K562 (cell line): Measurements from ENCODE around the gene ZNF655. TPM values are rescaled to one million over a fixed set of nuclear protein-coding genes. Genes with fewer than 3 reads are reported as not detected.

ENCODE experiments used
- HDAC3 ChIP-seq: fragments of 450-650 bp; IDR thresholded peaks from 2 replicates; pipeline ENCODE4 v1.6.1; 2018; ENCODE audit warnings: borderline replicate concordance, mild to moderate bottlenecking, moderate library complexity; ENCODE audit not compliant: partially characterized antibody
- HSF4 ChIP-seq: fragments of 250-450 bp; sonication (Bioruptor Pico); IDR thresholded peaks from 2 replicates; pipeline ENCODE4 v2.1.2; 2022; ENCODE audit warnings: mild to moderate bottlenecking, moderate library complexity, borderline replicate concordance
- ILF3 ChIP-seq: fragments of 450-650 bp; IDR thresholded peaks from 2 replicates; pipeline ENCODE4 v1.6.1; 2018; ENCODE audit warnings: antibody characterized with exemption, mild to moderate bottlenecking, moderate library complexity, borderline replicate concordance
- JUN ChIP-seq, 2 experiments: sonication (generic) in 1 of 2; formaldehyde crosslinking in 1 of 2; IDR thresholded peaks; 2 replicates each; pipeline versions ENCODE4 v1.6.1 to v1.8.0; 2012 to 2022; ENCODE audit warnings: borderline replicate concordance in 2 of 2, mild to moderate bottlenecking in 2 of 2, improper control_type of control experiment in 1 of 2, low read depth in 1 of 2, low read length in 1 of 2, missing genetic modification reagents in 1 of 2
- KHSRP ChIP-seq: fragments of 450-650 bp; IDR thresholded peaks from 2 replicates; pipeline ENCODE4 v1.6.1; 2017
- KLF10 ChIP-seq: fragments of 250-450 bp; sonication (Bioruptor Pico); IDR thresholded peaks from 2 replicates; pipeline ENCODE4 v1.6.1; 2021; ENCODE audit warnings: matching md5 sums
- MAZ ChIP-seq, 2 experiments: fragments of 450-650 bp in 1 of 2; sonication (generic) in 1 of 2; formaldehyde crosslinking; IDR thresholded peaks in 1 of 2; conservative IDR thresholded peaks in 1 of 2; 2 replicates each; pipeline versions ENCODE4 v1.4.0 to v1.5.0; 2020; ENCODE audit warnings: mild to moderate bottlenecking in 1 of 2, missing genetic modification reagents in 1 of 2
- MCM2 ChIP-seq: fragments of 450-650 bp; IDR thresholded peaks from 2 replicates; pipeline ENCODE4 v1.6.1; 2017; ENCODE audit warnings: low read depth, mild to moderate bottlenecking
- MCM7 ChIP-seq, 2 experiments: fragments of 450-650 bp; IDR thresholded peaks; 2 replicates each; pipeline ENCODE4 v1.6.1; 2016 to 2018
- MED1 ChIP-seq: sonication (generic); formaldehyde crosslinking; IDR thresholded peaks from 2 replicates; pipeline ENCODE4 v1.8.1; 2023; ENCODE audit warnings: missing genetic modification reagents, borderline replicate concordance
- NR2C2 ChIP-seq, 2 experiments: fragments of 200-800 bp in 1 of 2; sonication (Bioruptor generic) in 1 of 2; sonication (generic) in 1 of 2; formaldehyde crosslinking in 1 of 2; IDR thresholded peaks; 2 replicates each; pipeline versions ENCODE4 v1.6.1 to v1.8.0; 2016 to 2022; ENCODE audit warnings: mild to moderate bottlenecking in 1 of 2, missing compliant biosample characterization in 1 of 2, missing genetic modification characterization in 1 of 2, missing genetic modification reagents in 1 of 2
- NUFIP1 ChIP-seq: fragments of 450-650 bp; IDR thresholded peaks from 2 replicates; pipeline ENCODE4 v1.6.1; 2018; ENCODE audit not compliant: partially characterized antibody
- PBX2 ChIP-seq, 2 experiments: IDR thresholded peaks in 1 of 2; conservative IDR thresholded peaks in 1 of 2; 2 replicates each; pipeline ENCODE4 v1.6.1; 2016; ENCODE audit warnings: low read depth in 2 of 2, mild to moderate bottlenecking in 1 of 2, missing compliant biosample characterization in 1 of 2, missing genetic modification characterization in 1 of 2, moderate library complexity in 1 of 2
- PHTF2 ChIP-seq: fragments of 250-450 bp; sonication (Bioruptor Pico); IDR thresholded peaks from 2 replicates; pipeline ENCODE4 v1.5.0; 2021; ENCODE audit warnings: mild to moderate bottlenecking
- PTRF ChIP-seq: fragments of 450-650 bp; IDR thresholded peaks from 2 replicates; pipeline ENCODE4 v1.6.1; 2016; ENCODE audit warnings: mild to moderate bottlenecking, missing genetic modification characterization, missing compliant biosample characterization
- RFX1 ChIP-seq: fragments of 450-650 bp; IDR thresholded peaks from 2 replicates; pipeline ENCODE4 v1.6.1; 2016; ENCODE audit warnings: mild to moderate bottlenecking, moderate library complexity
- SMARCC2 ChIP-seq: fragments of 450-650 bp; IDR thresholded peaks from 2 replicates; pipeline ENCODE4 v1.6.1; 2017; ENCODE audit warnings: antibody characterized with exemption, moderate library complexity, mild to moderate bottlenecking, low read depth
- ZBTB26 ChIP-seq: fragments of 450-650 bp; formaldehyde crosslinking; IDR thresholded peaks from 2 replicates; pipeline ENCODE4 v1.4.0; 2022; ENCODE audit warnings: missing genetic modification characterization
- ZKSCAN1 ChIP-seq: fragments of 150-350 bp; IDR thresholded peaks from 2 replicates; pipeline ENCODE4 v1.6.1; 2016; ENCODE audit warnings: low read depth, low read length
- ZNF133 ChIP-seq: fragments of 250-450 bp; sonication (Bioruptor Pico); IDR thresholded peaks from 2 replicates; pipeline ENCODE4 v1.4.0; 2020; ENCODE audit warnings: mild to moderate bottlenecking
- ZNF197 ChIP-seq: fragments of 200-800 bp; sonication (Bioruptor generic); IDR thresholded peaks from 2 replicates; pipeline ENCODE4 v1.6.1; 2016; ENCODE audit warnings: low read depth, missing genetic modification characterization, missing compliant biosample characterization
- ZNF224 ChIP-seq: sonication (generic); formaldehyde crosslinking; IDR thresholded peaks from 2 replicates; pipeline ENCODE4 v1.8.0; 2022; ENCODE audit warnings: mild to moderate bottlenecking, missing genetic modification reagents
- ZNF75A ChIP-seq: fragments of 450-650 bp; formaldehyde crosslinking; IDR thresholded peaks from 2 replicates; pipeline ENCODE4 v1.4.0; 2020; ENCODE audit warnings: mild to moderate bottlenecking
- polyA plus RNA-seq, 8 experiments: library from polyadenylated mRNA; depleted of rRNA in 4 of 8; stranded (reverse) in 5 of 8; unstranded in 3 of 8; fragments of >200 nt; fragmentation: Nextera tagmentation in 2 of 8; fragmentation: Illumina TruSeq in 1 of 8; extraction: Ambion mirVana in 2 of 8; extraction: Trizol in 1 of 8; gene quantifications; 2 replicates each; pipeline versions ENCODE4 v1.2.1 to v1.2.3, GENCODE V29; 2011 to 2014; ENCODE audit warnings: inconsistent platforms in 1 of 8, missing spikeins in 1 of 8
- total RNA-seq, 7 experiments: library from RNA; depleted of rRNA in 6 of 7; stranded (reverse); fragments of >200 nt in 6 of 7; fragmentation: Illumina TruSeq in 2 of 7; extraction: Trizol in 2 of 7; gene quantifications; 2 replicates each; pipeline versions ENCODE4 v1.2.1 to v1.2.3, GENCODE V29; 2011 to 2021; ENCODE audit warnings: low replicate concordance in 1 of 7

The ZNF655 gene
- total and polyA plus RNA-seq, 9 of the 15 experiments (the other 6 are each of a cell fraction or from before 2014, with no cell fraction given): 25.7 to 130 (median 95.2) TPM

- no peak for TF ChIP-seq PTRF (tag)
- no peak for TF ChIP-seq RFX1
- TF ChIP-seq NR2C2 (CRISPR knock-in tag; IDR thresholded peaks at IDR 0.05): peak; percentile 91
- TF ChIP-seq NR2C2 (tag; IDR thresholded peaks at IDR 0.05): peak; percentile 86
- no peak for TF ChIP-seq HSF4 (CRISPR knock-in tag)
- no peak for TF ChIP-seq ZNF197 (CRISPR knock-in tag)
- TF ChIP-seq HDAC3: peak; percentile 38
- TF ChIP-seq KLF10 (CRISPR knock-in tag): no peak
- TF ChIP-seq ZKSCAN1: peak; percentile 82; the same call in 1 of the 2 replicates
- 0 out of 2 replicates have a peak, but pooled peaks have one; percentile 25 for TF ChIP-seq JUN (IDR thresholded peaks at IDR 0.05; ENCODE audit: borderline replicate concordance, low read depth, low read length)
- TF ChIP-seq JUN (CRISPR knock-in tag; IDR thresholded peaks at IDR 0.05; ENCODE audit: borderline replicate concordance): peak; percentile 75; the same call in 1 of the 2 replicates
- no peak for TF ChIP-seq MCM2
- TF ChIP-seq ZNF75A (CRISPR knock-in tag): no peak; the same call in 1 of the 2 replicates
- TF ChIP-seq MED1 (CRISPR knock-in tag): no peak
- no peak for TF ChIP-seq ZNF133 (CRISPR knock-in tag)
- TF ChIP-seq PHTF2 (CRISPR knock-in tag): no peak
- no peak for TF ChIP-seq MCM7 (IDR thresholded peaks at IDR 0.05)
- peak; percentile 73 to 91 for TF ChIP-seq MAZ (CRISPR knock-in tag; conservative IDR thresholded peaks at IDR 0.05 in 1 of 2, IDR thresholded peaks at IDR 0.05 in 1 of 2)
- no peak for TF ChIP-seq PBX2 (CRISPR knock-in tag; IDR thresholded peaks at IDR 0.05; ENCODE audit: low read depth)
- no peak for TF ChIP-seq PBX2 (tag; conservative IDR thresholded peaks at IDR 0.05; ENCODE audit: low read depth)
- no peak for TF ChIP-seq SMARCC2
- peak; percentile 27 for TF ChIP-seq NUFIP1
- TF ChIP-seq ILF3: no peak; the same call in 1 of the 2 replicates
- peak; percentile 72; the same call in 1 of the 2 replicates for TF ChIP-seq ZNF224 (CRISPR knock-in tag)
- TF ChIP-seq KHSRP: no peak
- TF ChIP-seq ZBTB26: 0 out of 2 replicates have a peak, but pooled peaks have one; percentile 16
Observed at GRCh38 chr7:99616359-99617191, 58.1 kb downstream of the ZNF655 start, which contains the start of gene ZSCAN25 (continued).
